Ecto neural progenitor cell (in vitro differentiated cells): ENCODE measurements around the gene KCTD13.
"Not testable (repeated sequence)": the region's sequence is repeated elsewhere in the genome, so short reads cannot be mapped to it uniquely, and the experiment has no call there.

Experiments used
- DNase-seq: peaks from one replicate; pipeline ENCODE4 v3.0.0-alpha.2; 2018; ENCODE audit warnings: low spot score

Gene KCTD13

GRCh38 chr16:29925781-29926710 is at the start of gene KCTD13:
KCTD13 (minus strand) TSS chr16:29926226; CDS start chr16:29926033, 193 bp downstream.
- peak; percentile 98 for DNase-seq

GRCh38 chr16:29975134-29975538 is 49.1 kb upstream of the KCTD13 start:
- peak; percentile 35 for DNase-seq

- peak; percentile 52 for DNase-seq
Observed at GRCh38 chr16:29974291-29975133, 48.5 kb upstream of the KCTD13 start.

DNA sequence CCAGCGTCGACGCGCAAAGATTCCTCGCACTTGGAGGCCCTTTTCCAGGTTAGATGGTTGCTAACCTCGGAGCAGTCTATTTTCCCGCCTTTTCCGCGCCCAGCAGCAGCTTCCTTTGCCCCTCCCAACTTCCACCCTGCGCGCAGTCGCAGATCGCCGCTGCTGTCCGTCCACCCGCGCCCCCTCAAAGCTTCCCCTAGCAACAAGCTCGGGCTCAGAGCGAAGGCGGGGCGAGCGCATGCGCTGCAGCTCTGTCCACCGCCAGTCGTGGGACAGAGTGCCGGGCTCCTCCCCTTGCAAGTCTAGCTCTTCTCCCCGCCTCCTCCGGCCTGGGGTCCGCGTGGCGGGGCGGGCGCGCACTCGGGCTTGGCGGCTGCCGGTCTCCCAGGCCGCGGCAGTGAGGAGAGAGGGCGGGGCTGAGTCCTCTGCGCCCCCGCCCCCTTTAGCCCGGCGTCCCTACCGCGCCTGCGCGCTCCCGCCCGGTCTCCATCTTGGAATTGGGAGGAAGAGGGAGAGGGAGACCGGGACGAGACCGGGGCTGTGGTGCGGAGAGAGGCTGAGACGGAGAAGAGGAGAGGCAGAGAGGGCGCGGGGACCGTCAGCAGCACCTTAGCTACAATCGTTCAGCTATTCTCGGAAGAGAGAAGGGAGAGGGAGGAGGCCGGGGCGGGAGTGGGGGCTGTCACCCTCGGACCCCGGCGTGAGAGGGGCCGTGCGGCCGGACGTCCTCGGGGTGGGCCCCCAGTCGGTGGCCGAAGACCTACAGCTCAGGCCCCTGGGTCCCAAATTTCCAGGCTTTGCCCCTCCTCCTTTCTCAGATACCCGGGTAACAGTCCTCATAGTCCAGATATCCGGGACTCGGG is 47.6 kb upstream of the KCTD13 start, which contains the start of gene TAOK2:
TSS of gene TAOK2 (plus strand) at position 485 of the 863 bp plus-strand sequence. CDS start 3,905 bp downstream, outside the sequence.
- DNase-seq: peak; percentile 99

GRCh38 chr16:29972992-29973383 is 47.0 kb upstream of the KCTD13 start:
- peak; percentile 41 for DNase-seq

DNA sequence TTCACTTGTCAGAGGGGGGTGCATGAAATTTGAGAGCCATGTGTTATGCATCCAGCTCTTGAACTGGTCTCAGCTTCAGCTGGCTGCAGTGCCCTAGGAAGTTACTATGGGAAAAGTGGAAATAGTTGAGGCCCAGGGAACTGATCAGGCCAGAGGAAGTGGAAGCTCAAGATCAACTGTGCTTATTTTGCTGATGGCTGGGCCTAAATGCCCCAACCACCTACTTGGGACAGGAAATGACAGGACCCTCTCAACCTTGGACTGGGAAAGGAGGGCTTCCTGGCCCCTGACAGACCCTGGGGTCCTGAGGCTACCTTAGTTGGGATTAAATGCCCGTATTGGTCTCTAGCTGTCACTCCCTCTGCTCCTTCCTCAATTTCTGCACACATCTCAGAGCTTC is 46.5 kb upstream of the KCTD13 start:
- no peak for DNase-seq

DNA sequence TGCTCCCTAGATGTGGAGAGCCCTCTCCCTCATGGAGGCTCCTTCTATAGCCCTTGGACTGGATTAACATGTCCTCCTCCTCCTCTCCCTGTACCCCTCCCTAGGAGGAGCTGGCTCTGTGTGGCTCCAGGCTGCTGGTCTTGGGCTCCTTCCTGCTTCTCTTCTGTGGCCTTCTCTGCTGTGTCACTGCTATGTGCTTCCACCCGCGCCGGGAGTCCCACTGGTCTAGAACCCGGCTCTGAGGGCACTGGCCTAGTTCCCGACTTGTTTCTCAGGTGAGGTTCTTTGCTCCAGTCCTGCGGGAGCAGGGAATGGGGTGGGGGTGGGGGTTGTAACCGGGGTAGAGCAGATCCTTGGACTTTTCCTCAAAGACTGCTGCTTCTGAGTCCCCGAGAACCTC is 45.3 kb upstream of the KCTD13 start:
- DNase-seq: no peak

- DNase-seq: no peak
Observed at GRCh38 chr16:29968205-29968604, 42.2 kb upstream of the KCTD13 start.

DNA sequence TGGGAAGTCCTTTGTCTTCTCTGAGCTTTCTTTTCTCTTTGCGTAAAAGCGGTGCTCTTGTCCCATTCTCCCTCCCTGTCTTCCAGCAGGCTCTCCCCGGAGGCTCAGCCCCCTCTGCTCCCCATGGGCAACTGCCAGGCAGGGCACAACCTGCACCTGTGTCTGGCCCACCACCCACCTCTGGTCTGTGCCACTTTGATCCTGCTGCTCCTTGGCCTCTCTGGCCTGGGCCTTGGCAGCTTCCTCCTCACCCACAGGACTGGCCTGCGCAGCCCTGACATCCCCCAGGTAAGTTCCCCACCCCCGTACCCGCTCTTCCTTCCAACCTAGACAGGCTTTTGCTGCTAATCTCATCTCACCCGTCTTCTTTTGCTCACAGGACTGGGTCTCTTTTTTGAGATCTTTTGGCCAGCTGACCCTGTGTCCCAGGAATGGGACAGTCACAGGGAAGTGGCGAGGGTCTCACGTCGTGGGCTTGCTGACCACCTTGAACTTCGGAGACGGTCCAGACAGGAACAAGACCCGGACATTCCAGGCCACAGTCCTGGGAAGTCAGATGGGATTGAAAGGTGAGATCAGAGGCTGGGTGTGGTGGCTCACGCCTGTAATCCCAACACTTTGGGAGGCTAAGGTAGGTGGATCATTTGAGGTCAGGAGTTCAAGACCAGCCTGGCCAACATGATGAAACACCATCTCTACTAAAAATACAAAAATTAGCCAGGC is 37.2 kb upstream of the KCTD13 start:
- DNase-seq: no peak

GRCh38 chr16:29962344-29962994 is 36.4 kb upstream of the KCTD13 start:
- DNase-seq: no peak

DNA sequence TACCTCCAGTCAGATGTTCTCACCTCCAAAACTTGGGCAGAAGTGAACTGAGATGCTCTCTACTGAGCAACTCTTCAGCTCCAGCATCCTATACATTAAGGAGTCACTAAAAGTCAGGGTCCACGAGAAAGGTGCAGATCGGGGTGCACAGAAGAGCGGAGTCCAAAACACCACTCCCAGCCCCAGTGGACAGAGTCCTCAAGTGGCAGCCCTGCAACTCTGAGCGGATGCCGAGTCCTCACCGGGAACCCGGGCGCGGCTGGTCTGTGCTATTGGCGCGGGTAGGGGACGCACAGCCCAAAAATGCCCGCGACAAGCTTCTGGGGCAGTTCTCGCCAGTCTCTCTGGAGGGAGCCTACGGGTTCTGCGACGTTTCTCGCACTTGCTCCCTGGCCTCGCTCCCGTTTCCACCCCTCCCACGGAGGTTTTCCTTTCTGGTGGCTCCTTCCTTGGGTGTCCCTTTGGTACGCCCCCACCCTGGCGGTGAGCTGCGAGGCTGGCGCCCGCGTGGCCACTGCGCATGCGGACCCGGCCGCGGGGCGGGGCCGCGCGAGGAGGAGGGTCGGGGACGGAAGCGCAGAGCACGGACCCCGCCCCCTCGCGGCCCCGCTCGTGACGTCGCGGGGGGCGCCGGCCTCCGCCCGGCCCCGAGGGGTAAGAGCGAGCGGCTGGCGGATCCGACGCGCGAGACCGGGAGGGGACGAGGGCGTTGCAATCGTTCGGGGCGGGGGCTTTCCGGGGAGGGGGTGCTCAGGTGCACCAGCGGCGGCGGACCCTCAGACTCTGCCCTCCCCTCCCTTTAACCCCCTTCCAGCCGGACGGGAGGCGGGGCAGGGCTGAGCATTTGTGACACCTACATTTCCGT is 35.7 kb upstream of the KCTD13 start, which contains the start of gene TMEM219:
TSS of gene TMEM219 (plus strand) at position 601 of the 865 bp plus-strand sequence. CDS start 1,065 bp downstream, outside the sequence.
- DNase-seq: peak; percentile 94

- DNase-seq: no peak
Observed at GRCh38 chr16:29961127-29961478, 35.1 kb upstream of the KCTD13 start.

GRCh38 chr16:29959821-29960220 is 33.8 kb upstream of the KCTD13 start:
- DNase-seq: not testable (repeated sequence)

DNA sequence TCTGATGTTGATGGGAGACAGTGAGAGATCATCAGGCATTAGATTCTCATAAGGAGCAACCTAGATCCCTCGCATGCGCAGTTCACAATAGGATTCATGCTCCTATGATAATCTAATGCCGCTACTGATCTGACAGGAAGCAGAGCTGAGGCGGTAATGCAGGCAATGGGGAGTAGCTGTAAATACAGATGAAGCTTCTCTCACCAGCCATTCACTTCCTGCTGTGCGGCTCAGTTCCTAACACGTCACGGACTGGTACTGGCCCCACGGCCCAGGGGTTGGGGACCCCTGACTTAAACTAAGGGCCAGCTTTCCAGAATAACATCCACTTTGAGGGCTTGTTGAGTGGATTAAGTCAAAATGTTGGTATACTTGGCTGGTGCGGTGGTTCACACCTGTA is 33.3 kb upstream of the KCTD13 start:
- DNase-seq: no peak

DNA sequence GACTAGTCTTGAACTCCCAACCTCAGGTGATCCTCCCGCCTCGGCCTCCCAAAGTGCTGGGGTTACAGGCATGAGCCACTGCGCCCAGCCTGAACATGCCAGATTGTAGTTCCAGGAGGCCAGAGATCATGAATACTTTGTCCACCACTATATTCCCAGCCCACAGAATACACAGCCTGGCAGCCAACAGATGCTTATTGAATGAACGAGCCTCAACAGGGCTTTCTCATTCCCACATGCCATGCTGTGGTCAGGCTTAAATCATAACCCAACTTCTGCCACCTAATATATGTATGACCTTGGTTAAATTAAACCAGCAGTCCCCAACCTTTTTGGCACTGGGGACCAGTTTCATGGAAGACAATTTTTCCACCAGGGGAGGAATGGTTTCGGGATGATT is 32.7 kb upstream of the KCTD13 start:
- DNase-seq: no peak

DNA sequence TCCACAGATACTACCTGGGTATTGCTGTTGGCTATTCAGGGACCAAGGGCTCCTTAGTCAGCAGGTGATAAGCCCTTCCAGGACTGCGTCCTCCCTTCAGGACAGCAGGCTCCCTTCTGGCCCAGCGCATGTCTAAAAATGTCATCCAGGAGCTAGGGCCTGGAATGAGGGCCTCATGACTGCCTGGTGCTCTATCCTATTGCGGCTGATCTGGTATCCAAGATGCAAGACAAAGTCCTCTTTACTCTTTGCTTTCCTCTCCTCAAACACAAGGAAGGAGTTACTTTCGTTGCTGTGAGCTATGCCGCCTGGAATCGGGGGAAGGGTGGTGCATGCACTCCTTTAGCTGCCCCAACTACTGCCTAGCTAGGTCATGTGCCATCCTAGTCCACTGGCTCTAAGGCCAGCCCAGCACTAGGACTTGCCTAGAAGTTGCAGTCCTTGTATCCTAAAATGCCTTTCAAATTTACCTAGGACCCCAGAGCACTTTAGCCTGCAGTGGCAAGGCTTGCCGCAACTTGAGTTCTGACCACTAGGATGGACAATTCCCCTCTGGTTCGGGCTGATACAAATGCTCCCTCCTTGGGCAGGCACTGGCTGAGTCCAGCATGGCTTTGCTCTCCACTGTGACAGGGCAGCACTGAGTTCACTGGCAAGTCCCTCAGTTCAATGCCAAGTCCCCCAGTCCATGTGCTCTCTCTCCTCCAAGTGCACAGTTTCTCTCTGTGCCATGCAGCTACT is 25.8 kb upstream of the KCTD13 start:
- no peak for DNase-seq

DNA sequence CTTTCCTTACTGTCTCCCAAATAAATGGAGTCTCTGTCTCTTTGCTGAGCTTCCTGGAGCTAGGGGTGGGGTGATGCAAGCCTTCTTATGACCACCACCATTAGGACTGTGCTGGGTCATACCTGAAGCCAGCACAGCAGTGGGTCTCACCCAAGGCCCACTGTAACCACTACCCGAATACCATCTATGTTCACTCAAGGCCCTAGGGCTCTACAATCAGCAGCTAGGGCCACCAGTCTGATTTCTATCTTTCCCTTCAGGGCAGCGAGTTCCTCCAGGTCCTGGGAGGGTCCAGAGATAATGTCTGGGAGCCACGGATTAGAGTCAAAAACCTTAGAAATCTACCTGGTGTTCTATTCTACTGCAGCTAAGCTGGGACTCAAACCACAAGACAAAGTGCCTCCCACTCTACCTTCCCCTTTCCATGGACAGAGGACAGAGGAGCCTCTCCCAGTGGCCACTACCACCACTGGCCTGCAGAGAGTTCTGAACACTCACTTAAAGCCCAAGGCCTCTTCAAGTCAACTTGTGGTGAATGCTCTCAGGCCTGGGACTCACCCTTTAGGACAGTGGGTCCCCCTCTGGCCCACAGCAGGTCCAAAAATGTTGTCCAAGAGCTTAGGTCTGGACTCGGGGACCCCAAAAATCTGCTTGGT is 24.9 kb upstream of the KCTD13 start:
- DNase-seq: no peak

- DNase-seq: no peak
Observed at GRCh38 chr16:29947897-29948296, 21.9 kb upstream of the KCTD13 start.
